Cardiac muscle cell (in vitro differentiated cells and primary cell): Measurements from ENCODE around the gene PAEP. TPM values are rescaled to one million over a fixed set of nuclear protein-coding genes. Genes with fewer than 3 reads are reported as not detected.

Source experiments
- DNase-seq, 2 donors: peaks; one replicate each; pipeline versions ENCODE4 v3.0.0 to v3.0.0-alpha.2; 2010 to 2017; ENCODE audit warnings: low read depth in 1 of 2, low spot score in 1 of 2
- H3K27ac ChIP-seq: fragments of 200-600 bp; sonication (generic); 2 replicates; pipeline ENCODE4 v1.5.1; 2016
- H3K27me3 ChIP-seq: fragments of 200-600 bp; sonication (generic); 2 replicates; pipeline ENCODE4 v1.6.0; 2016; ENCODE audit warnings: control low read depth
- H3K36me3 ChIP-seq: fragments of 200-600 bp; sonication (generic); 2 replicates; pipeline ENCODE4 v1.5.1; 2016; ENCODE audit warnings: control low read depth
- H3K4me1 ChIP-seq: fragments of 200-600 bp; sonication (generic); 2 replicates; pipeline ENCODE4 v1.8.1; 2017; ENCODE audit warnings: low read depth, mild to moderate bottlenecking, mixed run types
- H3K4me3 ChIP-seq: fragments of 200-600 bp; sonication (generic); 2 replicates; pipeline ENCODE4 v1.5.1; 2016; ENCODE audit warnings: mild to moderate bottlenecking
- H3K9me3 ChIP-seq: fragments of 200-600 bp; sonication (generic); 2 replicates; pipeline ENCODE4 v1.5.1; 2017; ENCODE audit warnings: low read depth, mild to moderate bottlenecking, control low read depth
- CTCF ChIP-seq: IDR thresholded peaks from 2 replicates; pipeline ENCODE4 v1.5.1; 2012; ENCODE audit warnings: low read depth, mild to moderate bottlenecking, low read length
- polyA plus RNA-seq: library from polyadenylated mRNA; unstranded; fragments of >200 nt; fragmentation: Nextera tagmentation; extraction: Ambion mirVana; gene quantifications from 2 replicates; pipeline ENCODE4 v1.2.1, GENCODE V29; 2016
- total RNA-seq: library from RNA; depleted of rRNA; stranded (reverse); fragments of >200 nt; gene quantifications from 2 replicates; pipeline ENCODE4 v1.2.3, GENCODE V29; 2016

The PAEP gene
- total and polyA plus RNA-seq, 2 experiments from 2014 or later = not detected

- Histone ChIP-seq H3K27ac (no peak overlapping the region), H3K4me1 (no peaks in the 10 kb centered on the region), H3K4me3 (no peak overlapping the region), H3K9me3 (no peaks in the 10 kb centered on the region), H3K36me3 (no peaks in the 10 kb centered on the region), H3K27me3 (no peaks in the 10 kb centered on the region)
- no peak for TF ChIP-seq CTCF
- no peak for DNase-seq
These were observed 39.9 kb upstream of the PAEP start for GRCh38 chr9:135521608-135522095.

GRCh38 chr9:135522137-135522877 lies 39.2 kb upstream of the PAEP start:
- H3K27ac ChIP-seq = no peak overlapping the region
- no peaks in the 10 kb centered on the region for H3K4me1 ChIP-seq
- no peaks in the 10 kb centered on the region for H3K9me3 ChIP-seq
- no peaks in the 10 kb centered on the region for H3K27me3 ChIP-seq
- no peak for TF ChIP-seq CTCF
- H3K4me3 ChIP-seq = no peak overlapping the region
- no peak for DNase-seq
- no peaks in the 10 kb centered on the region for H3K36me3 ChIP-seq

- H3K36me3 ChIP-seq = no peaks in the 10 kb centered on the region
- no peak overlapping the region for H3K27ac ChIP-seq
- no peaks in the 10 kb centered on the region for H3K9me3 ChIP-seq
- no peaks in the 10 kb centered on the region for H3K27me3 ChIP-seq
- no peak for TF ChIP-seq CTCF
- no peak overlapping the region for H3K4me3 ChIP-seq
- H3K4me1 ChIP-seq = no peaks in the 10 kb centered on the region
- DNase-seq = no peak
These were observed 38.6 kb upstream of the PAEP start for GRCh38 chr9:135522931-135523330.

GRCh38 chr9:135523521-135524129 lies 37.9 kb upstream of the PAEP start:
- Histone ChIP-seq H3K9me3 (no peaks in the 10 kb centered on the region), H3K4me3 (no peak overlapping the region), H3K27me3 (no peaks in the 10 kb centered on the region), H3K36me3 (no peaks in the 10 kb centered on the region), H3K4me1 (no peaks in the 10 kb centered on the region), H3K27ac (no peak overlapping the region)
- TF ChIP-seq CTCF = no peak
- no peak for DNase-seq

- Histone ChIP-seq H3K27me3 (no peaks in the 10 kb centered on the region), H3K36me3 (no peaks in the 10 kb centered on the region), H3K9me3 (no peaks in the 10 kb centered on the region), H3K4me1 (no peaks in the 10 kb centered on the region), H3K27ac (no peak overlapping the region), H3K4me3 (no peak overlapping the region)
- DNase-seq = peak in 1 of 2 donors; percentile 49
- no peak for TF ChIP-seq CTCF
These were observed 37.3 kb upstream of the PAEP start for GRCh38 chr9:135524130-135524861.
